RWPE1 (cell line): ENCODE results near the gene TAS2R43.
"Not testable (repeated sequence)": the region's sequence is repeated elsewhere in the genome, so short reads cannot be mapped to it uniquely, and the experiment has no call there.

Experiments used
- CTCF ChIA-PET: fragments of 350-600 bp; sonication (Branson Sonifier 250); formaldehyde crosslinking; extraction: SDS; loops from one replicate; lab custom pipeline; 2021; lab: Yijun Ruan, JAX
- POLR2A ChIA-PET: fragments of 400-600 bp; formaldehyde crosslinking; extraction: SDS; loops from one replicate; lab custom pipeline; 2020; ENCODE audit warnings: antibody characterized with exemption; ENCODE audit not compliant: low non-redundant PET; lab: Yijun Ruan, JAX
- DNase-seq: peaks from one replicate; pipeline ENCODE4 v3.0.0; 2012; ENCODE audit warnings: low spot score
- H3K27ac ChIP-seq: fragments of 450-650 bp; 2 replicates; pipeline ENCODE4 v1.5.1; 2017
- CTCF ChIP-seq: fragments of 450-650 bp; conservative IDR thresholded peaks from 2 replicates; pipeline ENCODE4 v1.5.1; 2017; ENCODE audit warnings: low read depth, mild to moderate bottlenecking

Gene TAS2R43

GRCh38 chr12:11070999-11071398 is 21.1 kb downstream of the TAS2R43 start:
- no peak for TF ChIP-seq CTCF

GRCh38 chr12:11069854-11070365 is 22.2 kb downstream of the TAS2R43 start:
- no peak for DNase-seq
- TF ChIP-seq CTCF = no peak
- ChIA-PET POLR2A (no interaction called here), CTCF (interaction anchor here (0.6 kb wide), 1 partner anchor 13 kb away, joined by 4 read pairs; no protein-coding TSS in a partner anchor)
- no peak overlapping the region for H3K27ac ChIP-seq

More at GRCh38 chr12:11070999-11071398, 21.1 kb downstream of the TAS2R43 start:
- ChIA-PET POLR2A (no interaction called here), CTCF (interaction anchor here (0.6 kb wide), 1 partner anchor 1090 kb away, joined by 5 read pairs; no protein-coding TSS in a partner anchor)
- no peak overlapping the region for H3K27ac ChIP-seq
- DNase-seq = no peak

- no peak overlapping the region for H3K27ac ChIP-seq
- ChIA-PET CTCF (no interaction called here), POLR2A (no interaction called here)
- TF ChIP-seq CTCF = no peak
- no peak for DNase-seq
These were observed 24.6 kb downstream of the TAS2R43 start for GRCh38 chr12:11067514-11067913.

- POLR2A ChIA-PET, CTCF ChIA-PET, H3K27ac ChIP-seq, DNase-seq: not testable (repeated sequence)
These were observed 29.9 kb downstream of the TAS2R43 start, which contains the start of gene TAS2R46 for GRCh38 chr12:11062194-11062593. TAS2R46 (minus strand) TSS chr12:11062294; CDS start chr12:11062294, 0 bp downstream.

GRCh38 chr12:11059784-11060183 is 32.3 kb downstream of the TAS2R43 start:
- ChIA-PET POLR2A (no interaction called here), CTCF (no interaction called here)
- no peak for TF ChIP-seq CTCF
- DNase-seq = no peak
- H3K27ac ChIP-seq = no peak overlapping the region

GRCh38 chr12:11059041-11059440 is 33.1 kb downstream of the TAS2R43 start:
- no peak overlapping the region for H3K27ac ChIP-seq
- DNase-seq = no peak
- ChIA-PET POLR2A (no interaction called here), CTCF (no interaction called here)
- no peak for TF ChIP-seq CTCF

- CTCF ChIA-PET = no interaction called here
- no peak overlapping the region for H3K27ac ChIP-seq
- no peak for TF ChIP-seq CTCF
- no peak for DNase-seq
- POLR2A ChIA-PET = no interaction called here
These were observed 36.8 kb downstream of the TAS2R43 start for GRCh38 chr12:11055306-11055705.

GRCh38 chr12:11049806-11050531 is 42.1 kb downstream of the TAS2R43 start:
- POLR2A ChIA-PET = interaction anchor here (0.6 kb wide), 1 partner anchor 62 kb away, joined by 3 read pairs; no protein-coding TSS in a partner anchor
- H3K27ac ChIP-seq, CTCF ChIA-PET: not testable (repeated sequence)
- peak; percentile 1 for DNase-seq

GRCh38 chr12:11041366-11041765 is 50.7 kb downstream of the TAS2R43 start:
- H3K27ac ChIP-seq, DNase-seq, POLR2A ChIA-PET, CTCF ChIA-PET: not testable (repeated sequence)
